Fibroblast of skin of back (primary cell): ENCODE measurements around the gene RTCB. TPM values are rescaled to one million over a fixed set of nuclear protein-coding genes. Genes with fewer than 3 reads are reported as not detected.

Experiments used
- DNase-seq: peaks from one replicate; pipeline ENCODE4 v3.0.0-alpha.2; 2013
- polyA plus RNA-seq, 2 experiments: library from polyadenylated mRNA; unstranded; fragments of 120-200 nt; gene quantifications; one replicate each; pipeline ENCODE4 v1.2.1, GENCODE V29; 2013; ENCODE audit not compliant: insufficient read length in 2 of 2

Gene RTCB
- polyA plus RNA-seq (2013, experiment 1 of 2; ENCODE audit: insufficient read length), result 80.1 TPM
- 64.4 TPM for polyA plus RNA-seq (2013, experiment 2 of 2; ENCODE audit: insufficient read length)

DNA sequence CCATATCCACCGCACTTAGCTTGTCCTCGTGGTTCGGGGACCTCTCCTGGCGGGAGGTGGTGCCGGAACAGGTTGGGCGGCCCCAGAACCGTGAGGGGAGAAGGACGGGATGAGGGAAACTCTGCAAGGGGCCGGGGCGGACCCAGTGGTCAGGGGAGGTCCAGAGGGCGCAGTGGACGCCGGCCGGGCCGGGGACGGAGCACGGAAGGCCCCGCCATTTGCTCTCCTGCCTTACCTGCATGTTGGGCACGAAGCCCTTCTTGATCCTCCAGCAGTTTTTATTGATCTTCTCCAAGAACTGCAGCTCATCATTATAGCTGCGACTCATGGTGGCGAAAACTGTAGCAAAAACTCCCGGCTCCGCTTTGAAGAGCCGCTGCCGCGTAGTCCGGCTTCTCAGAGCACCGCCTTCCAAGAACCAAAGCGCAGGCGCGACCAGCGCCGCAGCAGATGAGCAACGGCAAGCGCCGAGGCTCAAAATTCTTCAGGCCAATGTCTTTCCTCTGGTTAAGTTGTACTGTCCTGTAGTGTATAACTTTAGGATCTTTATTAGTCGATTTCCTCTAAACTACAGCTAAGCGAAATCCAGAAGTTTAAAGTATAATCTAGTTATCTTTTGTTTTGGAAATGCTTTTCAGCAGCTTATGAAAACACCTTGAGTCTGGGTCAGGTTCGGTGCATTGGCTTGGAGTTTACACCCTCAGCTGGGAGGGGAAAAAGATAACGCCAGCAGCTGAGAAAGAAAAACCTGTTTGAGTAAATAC is at the start of gene RTCB:
Gene RTCB (minus strand): TSS at position 419 of the 764 bp plus-strand sequence. CDS start 91 bp downstream, at position 328.
- DNase-seq, result peak; percentile 94

DNA sequence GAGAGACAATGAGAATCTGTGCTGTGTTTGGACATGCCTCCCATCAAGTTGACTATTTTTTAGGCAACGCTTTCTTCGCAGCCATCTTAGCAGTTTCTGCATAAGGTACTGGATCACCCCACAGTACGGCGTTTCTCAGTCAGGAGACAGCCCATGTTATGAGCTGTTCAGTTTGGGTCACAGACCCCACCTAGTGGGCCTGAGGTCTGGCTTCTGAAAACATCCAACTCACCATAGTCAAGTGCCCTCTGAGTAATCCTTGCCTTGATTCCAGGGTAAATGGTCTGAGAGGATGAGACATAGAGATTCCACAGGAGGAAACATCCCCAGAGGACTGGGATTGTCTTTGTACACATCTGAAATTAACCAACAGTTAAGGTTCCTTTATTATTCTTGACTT is 45.0 kb upstream of the RTCB start:
- DNase-seq, result no peak

DNA sequence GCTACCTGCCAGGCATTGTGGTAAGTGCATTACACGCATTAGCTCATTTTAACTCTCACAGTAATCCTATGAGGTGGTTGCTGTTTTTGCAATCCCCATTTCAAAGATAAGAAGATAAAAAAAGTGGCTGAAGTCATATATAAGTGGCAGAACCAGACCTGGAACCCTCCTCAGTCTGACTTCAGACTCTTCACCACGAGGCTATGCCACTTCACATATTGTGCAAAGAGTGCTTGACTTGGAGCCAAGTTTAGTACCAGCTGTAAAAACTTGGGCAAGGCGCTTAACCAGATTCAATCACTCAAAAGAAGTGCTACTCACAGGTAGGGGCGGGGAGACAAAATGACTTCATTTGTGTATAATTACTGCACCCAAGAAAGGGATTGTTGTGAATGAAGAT is 36.9 kb upstream of the RTCB start:
- DNase-seq, result no peak

DNA sequence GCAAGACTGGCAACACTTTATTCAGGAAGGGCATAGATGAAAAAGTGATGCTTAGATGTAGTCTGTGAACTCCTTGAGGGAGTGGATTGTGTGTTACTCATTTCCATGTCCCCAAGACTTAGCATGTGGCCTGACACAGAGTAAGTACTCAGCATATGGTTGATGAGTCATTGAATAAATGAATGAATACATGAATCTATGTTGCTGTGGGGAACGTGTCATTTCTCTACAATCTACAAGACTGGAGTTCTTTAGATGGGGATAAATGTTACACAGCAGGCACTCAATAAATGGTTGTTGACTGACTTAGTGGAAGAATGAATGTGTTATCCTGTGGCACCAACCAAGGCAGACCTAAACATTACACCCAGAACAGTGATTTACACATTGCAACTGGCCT is 34.3 kb upstream of the RTCB start:
- peak; percentile 9 for DNase-seq

DNA sequence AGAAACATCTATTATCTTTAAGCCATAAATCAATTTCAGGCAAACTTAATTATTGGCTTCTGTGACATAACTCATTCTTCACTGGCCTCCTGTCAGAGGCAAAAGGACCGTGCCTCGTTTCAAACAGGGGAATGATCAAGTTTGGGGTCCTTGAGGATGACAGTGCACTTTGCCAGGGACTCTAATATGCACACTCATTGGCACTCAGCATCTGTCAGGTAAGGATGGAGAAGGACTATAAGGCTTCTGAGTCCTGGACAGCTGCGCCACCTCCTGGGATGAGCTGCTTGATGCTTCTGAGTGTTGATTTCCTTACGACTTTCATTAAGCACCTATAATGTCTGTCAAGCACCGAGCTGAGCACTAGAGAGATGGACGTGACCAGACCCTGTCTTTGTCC is 32.0 kb upstream of the RTCB start:
- no peak for DNase-seq

DNA sequence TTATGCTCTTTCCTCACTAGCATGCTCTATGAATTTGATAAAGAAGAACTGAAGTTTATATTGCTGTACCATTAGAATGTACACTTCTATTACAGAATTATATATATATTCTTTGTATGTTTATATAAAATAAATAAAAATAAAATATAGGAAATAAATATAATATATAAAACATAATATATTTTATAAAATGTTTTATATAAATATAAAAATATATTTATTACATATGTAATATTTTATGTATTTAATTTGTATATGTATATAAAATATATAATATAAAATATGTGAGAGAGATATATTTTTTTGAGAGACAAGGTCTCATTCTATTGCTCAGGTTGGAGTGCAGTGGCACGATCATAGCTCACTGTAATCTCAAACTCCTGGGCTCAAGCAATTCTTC is 18.3 kb upstream of the RTCB start:
- DNase-seq, result no peak

DNA sequence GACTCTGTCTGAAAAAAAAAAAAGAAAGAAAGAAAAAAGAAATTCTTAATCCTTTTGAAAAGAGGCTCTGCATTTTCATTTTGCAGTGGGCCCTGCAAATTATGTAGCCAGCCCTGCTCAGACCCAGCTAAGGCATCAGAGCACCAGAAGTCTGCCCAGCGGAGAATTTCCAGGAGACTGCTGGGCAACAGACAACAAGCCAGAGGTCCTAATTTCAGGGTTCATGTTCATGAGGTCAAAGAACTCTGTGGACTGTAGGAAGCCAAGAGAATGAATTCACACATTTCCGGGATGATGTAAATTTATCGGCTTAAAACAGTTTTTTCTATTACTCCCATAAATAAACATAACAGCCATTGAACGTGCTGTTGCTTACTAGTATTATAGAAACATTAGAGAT is 14.8 kb upstream of the RTCB start:
- DNase-seq, result no peak

DNA sequence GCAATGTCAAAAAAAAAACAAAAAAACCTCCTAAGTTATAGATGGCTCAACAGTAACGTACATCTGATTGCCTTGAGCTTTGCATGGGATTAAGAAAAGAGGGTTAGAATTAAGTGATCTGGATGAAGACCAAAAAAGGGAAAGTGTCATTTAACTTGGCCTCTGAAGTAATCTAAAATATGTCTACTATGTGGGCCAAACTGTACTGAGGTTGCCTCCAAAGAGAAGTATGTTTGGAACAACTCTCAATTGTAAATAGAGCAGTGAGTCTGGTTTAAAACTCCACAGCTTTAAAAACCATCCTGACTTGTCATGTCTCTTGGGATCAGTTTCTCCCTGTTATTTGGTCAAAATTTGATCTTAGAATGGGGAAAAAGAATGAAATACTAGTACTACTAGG is 11.6 kb upstream of the RTCB start:
- DNase-seq, result no peak

DNA sequence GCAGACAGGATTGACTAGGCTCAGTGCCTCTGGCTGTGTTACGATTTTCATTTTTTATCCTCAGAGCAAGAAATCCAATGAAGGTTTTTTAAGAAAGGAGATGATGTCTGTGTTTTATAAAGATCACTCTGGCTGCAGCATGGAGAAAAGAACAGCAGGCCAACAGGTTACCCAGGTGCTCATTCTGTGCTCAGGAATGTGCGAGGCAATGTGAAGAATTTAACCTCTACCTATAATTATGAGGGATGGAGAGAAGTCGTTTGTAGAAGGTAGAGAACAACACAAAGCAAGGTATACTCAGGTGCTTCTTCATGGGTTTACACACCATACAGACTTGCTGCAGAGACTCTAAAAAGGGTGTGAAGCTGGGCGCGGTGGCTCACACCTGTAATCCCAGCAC is 10.0 kb upstream of the RTCB start:
- no peak for DNase-seq

DNA sequence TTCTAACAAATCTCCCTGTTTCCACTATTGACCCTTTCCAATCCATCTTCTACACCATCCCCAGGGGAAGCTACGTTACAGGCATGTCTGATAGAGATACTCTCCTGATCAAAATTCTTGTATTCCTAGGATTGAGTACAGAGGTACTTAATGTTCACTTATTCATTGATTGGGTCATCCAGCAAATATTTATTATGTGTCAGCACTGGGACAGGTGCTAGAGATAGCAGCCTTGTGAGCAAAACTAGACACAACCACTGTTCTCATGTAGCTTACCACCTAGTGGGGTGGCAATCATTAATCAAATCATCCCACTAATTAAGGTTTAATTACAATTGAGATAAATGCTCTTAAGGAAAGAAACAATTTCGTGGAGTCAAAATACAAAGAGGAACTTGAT is 9.4 kb upstream of the RTCB start:
- DNase-seq, result no peak

DNA sequence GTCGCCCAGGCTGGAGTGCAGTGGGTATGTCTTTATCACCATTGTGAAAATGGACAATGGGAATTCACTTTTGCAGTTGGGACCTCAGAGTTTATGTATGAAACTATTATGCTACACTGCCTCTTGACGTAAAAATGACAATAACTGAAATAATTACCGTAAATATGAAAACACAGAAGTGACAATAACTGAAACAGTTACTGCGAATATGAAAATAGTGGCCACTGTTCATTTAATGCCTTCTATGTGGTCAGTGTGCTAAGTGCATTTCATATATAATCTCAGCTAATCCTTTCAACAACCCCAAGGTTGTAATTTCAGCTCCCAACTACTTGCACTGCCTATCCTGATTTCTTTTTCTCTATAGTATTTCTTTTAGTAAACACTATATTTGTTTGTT is 5.9 kb upstream of the RTCB start:
- no peak for DNase-seq

DNA sequence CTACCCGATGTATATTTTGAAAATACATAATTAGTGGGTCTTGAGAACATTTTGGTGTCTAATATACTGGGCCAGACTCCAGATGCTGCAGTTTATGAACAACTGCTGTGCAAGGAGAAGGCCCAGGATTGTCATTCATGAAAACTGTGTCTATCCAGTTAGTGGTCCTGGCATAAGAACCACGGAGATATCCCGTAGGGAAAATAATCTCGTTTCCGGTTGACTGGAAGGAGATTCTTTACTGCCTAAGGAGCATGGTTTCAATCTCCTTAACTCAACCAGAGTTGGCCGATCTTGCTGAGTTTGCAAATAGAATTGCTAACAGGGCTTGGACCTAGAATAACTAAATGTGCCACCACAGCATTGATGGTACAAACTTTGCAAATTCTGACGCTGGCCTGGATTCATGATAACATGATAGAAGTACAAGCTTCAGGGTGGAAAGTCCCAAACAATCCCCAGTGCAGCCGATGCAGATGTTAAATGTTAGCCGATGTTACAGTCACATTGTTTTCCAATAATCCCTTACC is 4.6 kb upstream of the RTCB start:
- no peak for DNase-seq

DNA sequence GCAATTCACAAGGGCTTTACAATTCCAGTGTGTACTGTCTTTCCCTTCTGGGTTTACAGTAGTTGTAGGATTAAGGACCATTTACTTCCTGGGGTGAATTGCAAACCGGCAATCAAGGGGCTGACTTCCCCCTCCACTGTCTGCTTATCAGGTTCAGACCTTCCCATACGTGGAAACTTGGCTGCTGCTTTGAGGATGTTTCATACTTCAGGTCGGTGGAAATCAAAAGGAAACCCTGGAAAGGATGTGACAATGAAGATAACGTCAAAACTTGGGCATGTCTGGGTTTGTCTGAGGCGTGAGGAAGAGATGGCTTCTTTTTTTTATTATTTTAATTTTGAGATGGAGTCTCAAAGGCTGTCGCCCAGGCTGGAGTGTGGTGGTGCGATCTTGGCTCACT is 2.1 kb upstream of the RTCB start:
- no peak for DNase-seq

DNA sequence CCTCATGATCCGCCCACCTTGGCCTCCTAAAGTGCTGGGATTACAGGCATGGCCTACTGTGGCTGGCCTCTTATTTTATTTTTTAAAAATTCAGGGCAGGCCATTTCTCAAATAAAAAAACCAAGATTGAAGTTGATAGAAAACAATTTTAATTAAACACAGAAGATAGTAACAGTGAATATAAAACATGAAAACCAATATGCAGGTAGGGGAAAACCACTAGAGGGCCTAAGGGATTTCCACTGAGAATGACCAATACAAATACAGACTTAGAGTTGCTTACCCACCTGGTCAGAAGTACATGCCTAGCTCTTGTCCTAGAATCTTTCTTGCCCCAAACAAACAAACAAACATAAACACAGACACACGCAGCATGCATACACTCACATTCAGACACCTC is 1.7 kb upstream of the RTCB start:
- DNase-seq, result peak; percentile 12

DNA sequence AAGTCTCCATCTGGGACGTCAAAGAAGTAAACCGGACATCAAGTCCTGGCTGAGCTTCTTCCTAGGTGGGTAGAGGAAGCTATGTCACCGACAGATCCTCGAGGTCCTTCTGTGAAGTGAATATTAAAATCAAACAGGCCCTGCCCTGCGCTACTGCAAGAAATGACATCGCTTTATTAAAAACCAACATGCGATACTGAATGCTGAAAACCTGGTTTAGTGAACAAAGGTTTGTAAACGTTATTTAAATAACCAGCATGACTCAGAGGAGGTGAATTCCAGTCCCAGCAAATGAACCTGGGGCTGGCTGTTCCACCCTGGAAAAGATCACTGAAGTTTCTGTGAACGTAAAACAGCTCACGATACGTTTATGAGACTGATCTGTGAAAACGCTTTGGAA is 645 bp downstream of the RTCB start:
- peak; percentile 17 for DNase-seq

DNA sequence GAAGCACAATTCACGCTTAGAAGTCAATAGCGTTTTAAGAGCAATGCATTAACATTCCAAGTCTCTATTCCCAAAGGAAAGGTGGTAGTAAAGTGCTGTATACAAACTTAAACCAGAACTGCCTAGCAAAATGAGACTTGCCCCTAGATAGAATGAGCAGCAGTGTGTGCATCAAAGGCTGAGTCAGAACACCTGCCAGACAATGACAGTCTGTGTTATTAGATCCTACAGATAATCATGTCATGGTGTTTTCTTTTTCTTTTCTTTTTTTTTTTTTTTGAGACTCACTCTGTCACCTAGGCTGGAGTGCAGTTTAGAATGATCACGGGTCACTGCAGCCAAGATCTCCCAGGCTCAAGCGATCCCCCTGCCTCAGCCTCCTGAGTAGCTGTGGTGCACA is 1.6 kb downstream of the RTCB start:
- no peak for DNase-seq

DNA sequence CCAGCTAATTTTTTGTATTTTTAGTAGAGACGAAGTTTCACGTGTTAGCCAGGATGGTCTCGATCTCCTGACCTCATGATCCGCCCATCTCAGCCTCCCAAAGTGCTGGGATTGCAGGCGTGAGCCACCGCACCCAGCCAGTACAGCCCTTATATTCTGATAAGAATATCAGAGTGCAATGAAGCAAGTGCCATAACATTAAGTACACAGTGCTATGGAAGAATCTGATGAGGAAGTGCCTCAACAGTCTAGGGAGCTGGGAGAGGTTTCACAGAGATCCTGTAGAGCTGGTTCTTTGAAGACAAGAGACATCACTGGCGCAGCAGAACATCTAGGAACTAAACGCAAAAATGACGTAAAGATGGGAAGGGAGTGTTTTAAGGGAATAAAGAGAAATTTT is 2.1 kb downstream of the RTCB start:
- no peak for DNase-seq

DNA sequence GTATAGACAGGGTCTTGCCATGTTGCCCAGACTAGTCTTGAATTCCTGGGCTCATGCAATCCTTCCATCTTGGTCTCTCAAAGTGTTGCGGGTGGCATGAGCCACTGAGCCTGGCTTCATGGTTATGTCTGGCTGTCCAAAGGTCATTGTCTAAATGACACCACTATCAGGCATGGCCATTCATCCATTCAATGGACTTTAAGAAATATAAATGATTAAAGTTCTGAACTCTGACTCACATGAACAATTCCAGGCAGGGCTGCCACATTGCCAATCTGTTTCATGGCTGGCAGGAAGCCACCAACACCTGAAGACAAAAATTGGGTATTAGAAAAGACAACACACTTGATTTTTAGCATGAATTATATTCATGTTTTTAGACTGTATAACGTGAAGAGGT is 4.1 kb downstream of the RTCB start:
- no peak for DNase-seq

DNA sequence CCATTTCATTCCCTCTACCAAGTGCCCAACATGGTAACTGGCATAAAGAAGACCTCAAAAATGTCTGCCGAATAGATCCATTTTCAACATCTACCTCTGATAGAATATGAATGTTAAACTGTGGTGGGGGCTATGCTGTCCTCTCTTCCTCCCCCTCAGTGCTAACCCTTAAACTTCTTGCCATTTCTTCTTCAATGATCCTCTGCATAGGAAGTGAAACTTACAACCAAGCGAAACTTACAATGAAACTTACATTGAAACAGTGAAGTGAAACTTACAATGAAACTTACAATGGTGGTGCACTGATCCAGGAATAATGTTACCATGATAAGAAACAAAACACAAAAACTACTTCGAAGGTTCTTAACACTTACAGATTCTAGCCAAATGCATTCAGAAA is 4.7 kb downstream of the RTCB start:
- DNase-seq, result no peak

DNA sequence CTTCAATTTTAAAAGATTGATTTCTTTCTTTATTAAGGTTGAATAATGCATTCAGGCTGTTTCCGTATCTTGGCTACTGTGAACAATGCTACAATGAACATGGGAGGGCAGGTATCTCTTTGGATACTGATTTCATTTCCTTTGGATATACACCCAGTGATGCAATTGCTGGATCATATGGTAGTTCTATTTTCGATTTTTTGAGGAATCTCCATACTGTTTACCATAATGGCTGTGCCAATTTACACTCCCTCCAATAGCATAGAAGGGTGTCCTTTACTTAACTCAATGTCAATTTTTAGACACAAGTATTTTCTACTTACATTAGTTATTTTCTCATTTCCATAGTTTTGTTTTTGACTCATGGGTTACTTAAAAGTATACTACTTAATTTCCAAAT is 8.0 kb downstream of the RTCB start:
- no peak for DNase-seq

DNA sequence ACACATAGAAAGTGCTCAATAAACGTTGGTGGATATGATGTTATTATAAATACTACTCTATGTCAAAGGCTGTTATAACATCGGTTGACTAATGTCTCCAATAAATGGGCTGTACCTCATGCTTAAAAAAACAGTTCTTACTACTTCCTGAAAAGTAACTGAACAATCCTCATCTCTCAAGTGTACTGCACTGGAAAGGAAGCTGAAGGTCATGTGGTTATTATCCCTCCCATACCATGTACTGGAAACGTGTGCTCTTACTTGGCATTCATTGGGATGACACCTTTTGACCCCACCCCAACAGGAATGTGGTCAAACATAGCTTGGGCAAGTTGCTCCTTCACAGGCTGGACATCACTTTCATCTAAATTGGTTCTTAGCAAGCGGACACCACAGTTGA is 10.6 kb downstream of the RTCB start:
- DNase-seq, result no peak

DNA sequence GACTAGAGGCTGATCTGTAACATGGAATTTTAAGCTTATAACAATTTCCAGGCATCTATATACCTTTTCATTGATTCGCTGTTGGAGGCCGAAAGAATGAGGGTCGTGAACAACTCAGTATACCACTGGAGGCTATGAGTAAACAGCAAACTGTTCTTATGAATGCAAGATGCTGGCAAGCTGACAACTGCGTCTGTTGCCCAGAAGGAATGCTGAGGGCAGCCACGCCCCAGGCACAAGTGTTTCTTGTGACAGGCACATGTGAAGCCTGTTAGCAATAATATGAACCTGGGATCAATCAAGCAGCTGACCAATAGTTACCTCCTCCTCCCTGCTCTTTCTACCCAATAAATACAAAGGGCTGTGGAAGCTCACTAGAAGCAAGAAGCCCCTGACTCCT is 15.3 kb downstream of the RTCB start:
- no peak for DNase-seq

DNA sequence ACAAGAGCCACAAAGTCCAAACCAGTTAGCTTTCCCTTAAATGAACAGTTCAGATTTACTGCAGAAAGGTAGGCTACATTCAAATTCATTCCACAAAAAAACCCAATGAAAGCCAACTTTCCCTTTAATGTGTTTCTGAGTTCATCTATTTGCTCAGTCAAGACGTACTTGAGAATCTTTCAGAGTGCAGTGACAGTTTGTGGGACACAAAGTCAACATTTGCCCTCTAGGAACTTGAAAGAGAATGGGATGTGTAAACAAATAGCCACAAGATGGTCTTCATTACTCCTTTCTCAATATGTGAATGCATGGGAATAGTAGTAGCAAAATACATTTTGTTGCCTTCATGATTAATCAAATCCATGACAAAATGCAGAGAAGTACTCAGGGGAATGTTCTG is 15.8 kb downstream of the RTCB start:
- no peak for DNase-seq

DNA sequence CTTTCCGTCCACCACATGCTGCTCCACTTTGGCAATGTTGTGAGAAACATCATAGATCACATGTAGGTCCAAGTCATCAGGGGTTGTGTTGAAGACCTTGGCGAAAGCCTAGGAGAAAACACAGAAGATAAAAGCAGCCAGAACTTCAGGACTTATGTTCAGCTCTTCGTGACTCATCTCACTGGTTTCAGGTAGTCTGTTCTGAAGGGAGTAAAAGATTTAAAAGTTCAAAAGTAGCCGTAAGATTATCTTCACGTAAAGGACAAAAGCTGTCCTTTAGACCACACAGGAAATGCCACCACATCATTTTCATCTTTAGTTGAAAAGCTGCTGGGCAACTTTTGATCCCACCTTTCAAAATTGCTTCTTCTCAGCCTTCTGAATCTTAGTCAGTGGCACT is 16.9 kb downstream of the RTCB start:
- DNase-seq, result no peak

DNA sequence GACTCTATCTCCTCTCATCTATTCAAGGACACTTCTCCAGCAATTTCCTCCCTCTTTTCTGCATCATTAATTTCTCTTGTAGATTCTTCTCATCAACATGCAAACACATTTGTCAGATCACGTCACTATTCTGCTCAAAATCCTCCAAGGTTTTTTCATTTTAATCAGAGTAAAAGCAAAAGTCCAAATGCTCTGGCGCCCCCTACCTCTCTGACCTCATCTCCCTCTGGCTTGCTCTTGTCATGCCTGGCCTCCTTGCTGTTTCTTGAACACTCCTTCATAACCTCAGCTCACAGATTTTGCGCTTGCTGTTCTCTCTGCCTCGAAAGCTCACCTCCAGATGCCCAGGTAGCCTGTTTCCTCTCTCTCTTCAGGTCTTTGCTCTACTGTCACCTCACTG is 22.4 kb downstream of the RTCB start:
- peak; percentile 16 for DNase-seq
